CD1c-positive myeloid dendritic cell (primary cell): ENCODE results near the gene CHRNA5.

Experiments used
- DNase-seq: peaks from one replicate; pipeline ENCODE4 v3.0.0-alpha.2; 2016; ENCODE audit errors: extremely low spot score

CHRNA5 gene

GRCh38 chr15:78640527-78641101 lies 75.3 kb downstream of the CHRNA5 start:
- no peak for DNase-seq

- DNase-seq, result no peak
Measured at GRCh38 chr15:78641102-78641748, 75.9 kb downstream of the CHRNA5 start, which contains the start of gene CHRNB4. Gene CHRNB4 (minus strand): TSS chr15:78641210. CDS start chr15:78641133, 77 bp downstream.

GRCh38 chr15:78641749-78642275 lies 76.5 kb downstream of the CHRNA5 start:
- no peak for DNase-seq

GRCh38 chr15:78642331-78642730 lies 77.0 kb downstream of the CHRNA5 start:
- no peak for DNase-seq
